Esophagus squamous epithelium (tissue), 5 donors: ENCODE data around the gene ZCWPW2. TPM values are rescaled to one million over a fixed set of nuclear protein-coding genes. Genes with fewer than 3 reads are reported as not detected.

Experiments
- DNase-seq: peaks from one replicate; lab custom pipeline; 2025; lab: John Stamatoyannopoulos, UW
- H3K27ac ChIP-seq, 4 donors: fragments of 200-600 bp; sonication (generic); one replicate each; pipeline ENCODE4 v1.5.1; 2016 to 2019; ENCODE audit warnings: mild to moderate bottlenecking in 1 of 4
- H3K27me3 ChIP-seq, 4 donors: fragments of 200-600 bp; sonication (generic); 1 replicate in 3 of 4; 2 replicates in 1 of 4; pipeline versions ENCODE4 v1.5.1 to v1.6.0; 2017 to 2021; ENCODE audit warnings: antibody characterized with exemption in 1 of 4
- H3K36me3 ChIP-seq, 3 donors: fragments of 200-600 bp; sonication (generic); one replicate each; pipeline ENCODE4 v1.5.1; 2016 to 2019
- H3K4me1 ChIP-seq, 3 donors: fragments of 200-600 bp; sonication (generic); one replicate each; pipeline ENCODE4 v1.5.1; 2017 to 2019
- H3K4me3 ChIP-seq, 4 donors: fragments of 200-600 bp; sonication (generic); 1 replicate in 3 of 4; 2 replicates in 1 of 4; pipeline ENCODE4 v1.5.1; 2016 to 2019; ENCODE audit warnings: mild to moderate bottlenecking in 2 of 4, moderate library complexity in 1 of 4
- H3K9me3 ChIP-seq, 3 donors: fragments of 200-600 bp; sonication (generic); one replicate each; pipeline ENCODE4 v1.5.1; 2016 to 2019
- CTCF ChIP-seq, 6 experiments: fragments of 450-650 bp in 4 of 6; fragments of 200-600 bp in 2 of 6; sonication (generic) in 2 of 6; IDR thresholded peaks; one replicate each; pipeline ENCODE4 v1.5.1; 2016 to 2019; ENCODE audit warnings: antibody characterized with exemption in 6 of 6, mild to moderate bottlenecking in 4 of 6, moderate library complexity in 4 of 6
- POLR2A ChIP-seq, 4 donors: fragments of 450-650 bp; IDR thresholded peaks; one replicate each; pipeline ENCODE4 v1.6.1; 2017; ENCODE audit warnings: antibody characterized with exemption in 4 of 4, mild to moderate bottlenecking in 4 of 4, moderate library complexity in 3 of 4
- WGBS, 2 donors: methylation state at CpG; one replicate each; pipeline ENCODE4 v1.1.5; 2018; 5-methylcytosine and 5-hydroxymethylcytosine counted together
- intact Hi-C: fragments of 100-400 bp; cut with DNase I; formaldehyde crosslinking; loops from one replicate; pipeline ENCODE4 v1.15.0; 2022
- total RNA-seq, 4 donors: library from RNA; depleted of rRNA; stranded (reverse); fragments of >200 nt; gene quantifications; one replicate each; pipeline ENCODE4 v1.1.0, GENCODE V29; 2016
- donor health status: DM: yes; HTN: yes; CAD: no.

Gene ZCWPW2
- 1 to 10 TPM in 1 of 4 donors, under 1 TPM in 3; 0.35 to 1.3 (median 0.74) TPM for total RNA-seq

GRCh38 chr3:28348629-28349468, at the start of gene ZCWPW2, which contains the start of gene AZI2:
Gene ZCWPW2 (plus strand): TSS chr3:28348721. CDS start chr3:28413069, 64,348 bp downstream.
Gene AZI2 (minus strand): TSS chr3:28348824. CDS start chr3:28340617, 8,207 bp downstream.
- H3K4me3 ChIP-seq, result peak within 1 kb of the TSS; percentile 68 to 96 (median 86)
- H3K4me1 ChIP-seq, result peaks cover 5 to 54% (median 13%) of the 10 kb centered on the region in 3 donors
- peak; percentile 80 for DNase-seq
- peak within 1 kb of the TSS; percentile 98 to 99 (median 99) for H3K27ac ChIP-seq
- peaks cover 0 to 17% (median 7%) of the 10 kb centered on the region in 3 donors for H3K9me3 ChIP-seq
- peak in 2 of 6 experiments; percentile 13 to 16 for TF ChIP-seq CTCF (IDR thresholded peaks at IDR 0.05)
- TF ChIP-seq POLR2A (IDR thresholded peaks at IDR 0.05), result peak in 3 of 4 donors; percentile 53 to 75 (median 73)
- 0 to 1% methylated on average over 10 to 33 of the region's 83 CpGs for WGBS, 2 donors
- H3K27me3 ChIP-seq, result no peaks in the 10 kb centered on the region
- intact Hi-C loops, result no loop called here
- H3K36me3 ChIP-seq, result peaks cover 0 to 20% (median 0%) of the 10 kb centered on the region in 3 donors

GRCh38 chr3:28299705-28300104, 48.8 kb upstream of the ZCWPW2 start:
- no peak overlapping the region for H3K4me3 ChIP-seq
- no peaks in the 10 kb centered on the region for H3K4me1 ChIP-seq
- no peak for DNase-seq
- intact Hi-C loops, result no loop called here
- no peaks in the 10 kb centered on the region for H3K9me3 ChIP-seq
- no peaks in the 10 kb centered on the region for H3K27me3 ChIP-seq
- TF ChIP-seq CTCF (IDR thresholded peaks at IDR 0.05) (no peak), POLR2A (IDR thresholded peaks at IDR 0.05) (no peak)
- H3K36me3 ChIP-seq, result peaks cover 0 to 3% (median 0%) of the 10 kb centered on the region in 3 donors
- 93 to 100% methylated on average over 1 of the region's 1 CpG for WGBS, 2 donors
- H3K27ac ChIP-seq, result no peak overlapping the region

GRCh38 chr3:28300345-28300962, 48.1 kb upstream of the ZCWPW2 start:
- TF ChIP-seq POLR2A (IDR thresholded peaks at IDR 0.05) (no peak), CTCF (IDR thresholded peaks at IDR 0.05) (no peak)
- H3K4me1 ChIP-seq, result no peaks in the 10 kb centered on the region
- 92 to 93% methylated on average over 5 of the region's 5 CpGs for WGBS, 2 donors
- H3K4me3 ChIP-seq, result no peak overlapping the region
- peaks cover 0 to 3% (median 0%) of the 10 kb centered on the region in 3 donors for H3K36me3 ChIP-seq
- no peaks in the 10 kb centered on the region for H3K27me3 ChIP-seq
- DNase-seq, result no peak
- H3K9me3 ChIP-seq, result no peaks in the 10 kb centered on the region
- no peak overlapping the region for H3K27ac ChIP-seq
- intact Hi-C loops, result no loop called here

- Histone ChIP-seq H3K36me3 (peaks cover 0 to 3% (median 0%) of the 10 kb centered on the region in 3 donors), H3K27ac (no peak overlapping the region), H3K27me3 (no peaks in the 10 kb centered on the region), H3K9me3 (no peaks in the 10 kb centered on the region), H3K4me1 (no peaks in the 10 kb centered on the region), H3K4me3 (no peak overlapping the region)
- 85 to 87% methylated on average over 4 of the region's 4 CpGs for WGBS, 2 donors
- DNase-seq, result no peak
- no peak for TF ChIP-seq CTCF (IDR thresholded peaks at IDR 0.05)
- no peak for TF ChIP-seq POLR2A (IDR thresholded peaks at IDR 0.05)
- intact Hi-C loops, result no loop called here
Observed at GRCh38 chr3:28301688-28302087, 46.8 kb upstream of the ZCWPW2 start.

GRCh38 chr3:28308196-28308595, 40.3 kb upstream of the ZCWPW2 start:
- TF ChIP-seq POLR2A (IDR thresholded peaks at IDR 0.05) (no peak), CTCF (IDR thresholded peaks at IDR 0.05) (no peak)
- H3K4me3 ChIP-seq, result no peak overlapping the region
- no peak for DNase-seq
- H3K27me3 ChIP-seq, result no peaks in the 10 kb centered on the region
- H3K27ac ChIP-seq, result no peak overlapping the region
- no peaks in the 10 kb centered on the region for H3K4me1 ChIP-seq
- 70 to 77% methylated on average over 3 of the region's 3 CpGs for WGBS, 2 donors
- no peaks in the 10 kb centered on the region for H3K36me3 ChIP-seq
- H3K9me3 ChIP-seq, result no peaks in the 10 kb centered on the region
- intact Hi-C loops, result no loop called here
